HT1080 (cell line): ENCODE results near the gene CDKN1C. TPM values are rescaled to one million over a fixed set of nuclear protein-coding genes. Genes with fewer than 3 reads are reported as not detected.

Source experiments
- small RNA-seq: library from RNA; depleted of rRNA; stranded (forward); fragments of <200 nt; gene quantifications from one replicate; pipeline ENCODE3, GENCODE V24; 2014
- total RNA-seq: library from RNA; depleted of rRNA; stranded (reverse); fragments of >200 nt; shearing (Covaris generic); gene quantifications from 2 replicates; pipeline ENCODE4 v1.2.3, GENCODE V29; 2014; rRNA removed

CDKN1C gene
- total RNA-seq, 1 experiment from 2014 or later = 4.4 TPM

Small RNAs within 50 kb of the gene (small RNA-seq; reads per million reads assigned to genes)
- not detected for gene AC013791.1

Other genes starting within 250 kb of the CDKN1C start
- 0.18 and 0.27 TPM in 2 replicates for gene KCNQ1OT1, start 185.8 kb downstream of the CDKN1C start, total RNA-seq
- gene PHLDA2, start 43.6 kb upstream of the CDKN1C start, total RNA-seq = 71.3 and 193 TPM in 2 replicates
- 113 and 119 TPM in 2 replicates for gene NAP1L4, start 106.6 kb upstream of the CDKN1C start, total RNA-seq
- gene CARS1, start 171.6 kb upstream of the CDKN1C start, total RNA-seq = 83.1 and 91.5 TPM in 2 replicates